Measurements from ENCODE around the gene SREBF1. TPM values are rescaled to one million over a fixed set of nuclear protein-coding genes. Genes with fewer than 3 reads are reported as not detected.

SREBF1 gene
- total RNA-seq, 1 donor, result 115 TPM

GRCh38 chr17:17833658-17834357, 3.0 kb downstream of the SREBF1 start:
- H3K79me2 ChIP-seq (ENCODE audit: insufficient read depth, low read length), result peaks cover 59% of the 10 kb centered on the region
- H3K36me3 ChIP-seq (ENCODE audit: insufficient read depth, low read length), result no peaks in the 10 kb centered on the region

GRCh38 chr17:17832032-17832363, 4.8 kb downstream of the SREBF1 start:
- Histone ChIP-seq H3K79me2 (ENCODE audit: insufficient read depth, low read length) (peaks cover 64% of the 10 kb centered on the region), H3K27me3 (ENCODE audit: insufficient read depth, low read length) (no peaks in the 10 kb centered on the region), H3K27ac (ENCODE audit: low read depth, low read length) (no peak overlapping the region), H3K4me2 (ENCODE audit: insufficient read depth, low read length) (no peak overlapping the region), H3K9me3 (ENCODE audit: low read depth, low read length) (no peaks in the 10 kb centered on the region), H3K4me1 (ENCODE audit: insufficient read depth, low read length) (peaks cover 15% of the 10 kb centered on the region), H2AFZ (ENCODE audit: low read length) (no peak overlapping the region), H4K20me1 (ENCODE audit: insufficient read depth, low read length) (peaks cover 37% of the 10 kb centered on the region), H3K36me3 (ENCODE audit: insufficient read depth, low read length) (no peaks in the 10 kb centered on the region), H3K4me3 (ENCODE audit: insufficient read depth, low read length) (no peak overlapping the region)
- no peak for TF ChIP-seq CTCF (IDR thresholded peaks at IDR 0.05; ENCODE audit: extremely low read depth, low read depth, low read length)
- DNase-seq (ENCODE audit: insufficient read length, low spot score, missing footprints), result no peak

More at GRCh38 chr17:17833658-17834357, 3.0 kb downstream of the SREBF1 start:
- no peaks in the 10 kb centered on the region for H3K9me3 ChIP-seq (ENCODE audit: low read depth, low read length)
- no peak overlapping the region for H2AFZ ChIP-seq (ENCODE audit: low read length)
- H3K27ac ChIP-seq (ENCODE audit: low read depth, low read length), result no peak overlapping the region
- no peak for DNase-seq (ENCODE audit: insufficient read length, low spot score, missing footprints)
- peaks cover 32% of the 10 kb centered on the region for H3K4me1 ChIP-seq (ENCODE audit: insufficient read depth, low read length)
- H3K4me2 ChIP-seq (ENCODE audit: insufficient read depth, low read length), result no peak overlapping the region
- no peaks in the 10 kb centered on the region for H3K27me3 ChIP-seq (ENCODE audit: insufficient read depth, low read length)
- no peak for TF ChIP-seq CTCF (IDR thresholded peaks at IDR 0.05; ENCODE audit: extremely low read depth, low read depth, low read length)
- peaks cover 28% of the 10 kb centered on the region for H4K20me1 ChIP-seq (ENCODE audit: insufficient read depth, low read length)
- H3K4me3 ChIP-seq (ENCODE audit: insufficient read depth, low read length), result no peak overlapping the region

GRCh38 chr17:17831208-17832031, 5.4 kb downstream of the SREBF1 start:
- peaks cover 40% of the 10 kb centered on the region for H4K20me1 ChIP-seq (ENCODE audit: insufficient read depth, low read length)
- no peak for DNase-seq (ENCODE audit: insufficient read length, low spot score, missing footprints)
- H3K36me3 ChIP-seq (ENCODE audit: insufficient read depth, low read length), result no peaks in the 10 kb centered on the region
- no peak overlapping the region for H3K4me2 ChIP-seq (ENCODE audit: insufficient read depth, low read length)
- H3K79me2 ChIP-seq (ENCODE audit: insufficient read depth, low read length), result peaks cover 65% of the 10 kb centered on the region
- no peak for TF ChIP-seq CTCF (IDR thresholded peaks at IDR 0.05; ENCODE audit: extremely low read depth, low read depth, low read length)
- H2AFZ ChIP-seq (ENCODE audit: low read length), result no peak overlapping the region
- no peak overlapping the region for H3K4me3 ChIP-seq (ENCODE audit: insufficient read depth, low read length)
- no peaks in the 10 kb centered on the region for H3K27me3 ChIP-seq (ENCODE audit: insufficient read depth, low read length)
- no peak overlapping the region for H3K27ac ChIP-seq (ENCODE audit: low read depth, low read length)
- H3K4me1 ChIP-seq (ENCODE audit: insufficient read depth, low read length), result peaks cover 13% of the 10 kb centered on the region
- no peaks in the 10 kb centered on the region for H3K9me3 ChIP-seq (ENCODE audit: low read depth, low read length)

- H3K79me2 ChIP-seq (ENCODE audit: insufficient read depth, low read length), result peaks cover 66% of the 10 kb centered on the region
- no peaks in the 10 kb centered on the region for H3K27me3 ChIP-seq (ENCODE audit: insufficient read depth, low read length)
- H3K9me3 ChIP-seq (ENCODE audit: low read depth, low read length), result no peaks in the 10 kb centered on the region
- no peak for DNase-seq (ENCODE audit: insufficient read length, low spot score, missing footprints)
- H3K36me3 ChIP-seq (ENCODE audit: insufficient read depth, low read length), result no peaks in the 10 kb centered on the region
- TF ChIP-seq CTCF (IDR thresholded peaks at IDR 0.05; ENCODE audit: extremely low read depth, low read depth, low read length), result no peak
- no peak overlapping the region for H2AFZ ChIP-seq (ENCODE audit: low read length)
- peaks cover 46% of the 10 kb centered on the region for H4K20me1 ChIP-seq (ENCODE audit: insufficient read depth, low read length)
- no peak overlapping the region for H3K4me3 ChIP-seq (ENCODE audit: insufficient read depth, low read length)
- H3K4me2 ChIP-seq (ENCODE audit: insufficient read depth, low read length), result no peak overlapping the region
- H3K27ac ChIP-seq (ENCODE audit: low read depth, low read length), result no peak overlapping the region
- H3K4me1 ChIP-seq (ENCODE audit: insufficient read depth, low read length), result peaks cover 10% of the 10 kb centered on the region
These were observed 6.0 kb downstream of the SREBF1 start for GRCh38 chr17:17830740-17831207.

All from osteoblast (primary cell).